Muscle layer of colon (tissue), 2 donors: ENCODE results near the gene ANKFN1.

Source experiments
- H3K27ac ChIP-seq: one replicate; pipeline ENCODE4 v1.7.0; 2013; ENCODE audit warnings: low read depth, mild to moderate bottlenecking, low read length, moderate library complexity
- H3K27me3 ChIP-seq, 2 donors: one replicate each; pipeline ENCODE4 v1.7.0; 2013; ENCODE audit warnings: low read length in 2 of 2, mild to moderate bottlenecking in 2 of 2; ENCODE audit not compliant: insufficient read depth in 2 of 2, control insufficient read depth in 1 of 2
- H3K36me3 ChIP-seq: one replicate; pipeline ENCODE4 v1.7.0; 2013; ENCODE audit warnings: mild to moderate bottlenecking, low read length; ENCODE audit not compliant: insufficient read depth
- H3K4me1 ChIP-seq: one replicate; pipeline ENCODE4 v1.7.0; 2013; ENCODE audit warnings: mild to moderate bottlenecking, low read length; ENCODE audit not compliant: insufficient read depth
- H3K4me3 ChIP-seq, 2 donors: one replicate each; pipeline ENCODE4 v1.7.0; 2013; ENCODE audit warnings: low read length in 2 of 2, low read depth in 1 of 2, mild to moderate bottlenecking in 1 of 2, moderate library complexity in 1 of 2
- H3K9ac ChIP-seq: one replicate; pipeline ENCODE4 v1.7.0; 2013; ENCODE audit warnings: low read length
- H3K9me3 ChIP-seq: one replicate; pipeline ENCODE4 v1.7.0; 2013; ENCODE audit warnings: mild to moderate bottlenecking, low read length
- donor health status: abdominal sarcoma.
- donor health status: Adenocarcinoma of cecum.

Gene ANKFN1

GRCh38 chr17:56125830-56126819, 27.1 kb upstream of the ANKFN1 start:
- no peak overlapping the region for H3K27ac ChIP-seq
- H3K9ac ChIP-seq = no peak overlapping the region
- H3K4me3 ChIP-seq = no peak overlapping the region
- no peaks in the 10 kb centered on the region for H3K27me3 ChIP-seq
- H3K9me3 ChIP-seq = no peaks in the 10 kb centered on the region
- H3K4me1 ChIP-seq = no peaks in the 10 kb centered on the region
- H3K36me3 ChIP-seq = no peaks in the 10 kb centered on the region

DNA sequence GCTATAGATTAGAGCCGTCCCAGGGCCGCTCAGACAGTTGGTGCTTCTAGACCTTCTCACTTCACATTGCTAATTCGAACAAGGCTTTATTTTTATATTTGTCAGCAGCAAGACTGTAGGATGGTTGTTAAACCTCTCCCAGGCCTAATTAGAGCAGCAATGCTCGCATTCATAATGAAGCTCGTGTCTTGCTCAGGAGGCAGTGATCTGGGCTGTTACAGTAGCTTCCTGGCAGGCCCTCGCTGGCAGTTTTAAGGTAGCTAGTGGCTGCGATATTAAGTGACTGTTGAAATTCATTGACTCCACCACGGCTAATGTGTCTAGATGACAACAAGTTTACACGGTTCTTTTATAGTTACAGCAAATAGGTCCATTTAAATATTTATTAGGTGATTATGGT, 23.2 kb upstream of the ANKFN1 start:
- no peaks in the 10 kb centered on the region for H3K27me3 ChIP-seq
- no peak overlapping the region for H3K27ac ChIP-seq
- H3K4me1 ChIP-seq = no peaks in the 10 kb centered on the region
- H3K36me3 ChIP-seq = no peaks in the 10 kb centered on the region
- no peaks in the 10 kb centered on the region for H3K9me3 ChIP-seq
- H3K9ac ChIP-seq = no peak overlapping the region
- H3K4me3 ChIP-seq = no peak overlapping the region

GRCh38 chr17:56130631-56131030, 22.6 kb upstream of the ANKFN1 start:
- Histone ChIP-seq H3K4me3 (no peak overlapping the region), H3K9ac (no peak overlapping the region), H3K36me3 (no peaks in the 10 kb centered on the region), H3K4me1 (no peaks in the 10 kb centered on the region), H3K27me3 (no peaks in the 10 kb centered on the region), H3K9me3 (no peaks in the 10 kb centered on the region), H3K27ac (no peak overlapping the region)

DNA sequence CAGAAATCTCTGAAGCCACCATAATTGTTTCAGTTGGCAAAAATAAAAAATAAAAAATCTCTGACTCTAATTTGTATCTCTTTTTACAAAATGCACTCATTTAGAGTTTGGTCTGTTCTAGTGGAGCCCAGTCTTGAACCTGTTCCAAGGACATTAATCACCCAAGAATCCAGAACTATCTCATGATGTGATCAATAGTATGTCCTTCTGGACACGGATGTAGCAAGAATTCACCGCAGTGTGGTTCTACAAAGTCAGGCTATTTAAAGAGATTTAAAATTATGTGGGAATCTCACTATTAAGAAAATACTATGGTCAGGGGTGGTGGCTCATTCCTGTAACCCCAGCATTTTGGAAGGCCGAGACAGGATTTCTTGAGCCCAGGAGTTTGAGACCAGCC, 21.8 kb upstream of the ANKFN1 start:
- Histone ChIP-seq H3K27me3 (no peaks in the 10 kb centered on the region), H3K9me3 (no peaks in the 10 kb centered on the region), H3K27ac (no peak overlapping the region), H3K9ac (no peak overlapping the region), H3K4me1 (no peaks in the 10 kb centered on the region), H3K4me3 (no peak overlapping the region), H3K36me3 (no peaks in the 10 kb centered on the region)

DNA sequence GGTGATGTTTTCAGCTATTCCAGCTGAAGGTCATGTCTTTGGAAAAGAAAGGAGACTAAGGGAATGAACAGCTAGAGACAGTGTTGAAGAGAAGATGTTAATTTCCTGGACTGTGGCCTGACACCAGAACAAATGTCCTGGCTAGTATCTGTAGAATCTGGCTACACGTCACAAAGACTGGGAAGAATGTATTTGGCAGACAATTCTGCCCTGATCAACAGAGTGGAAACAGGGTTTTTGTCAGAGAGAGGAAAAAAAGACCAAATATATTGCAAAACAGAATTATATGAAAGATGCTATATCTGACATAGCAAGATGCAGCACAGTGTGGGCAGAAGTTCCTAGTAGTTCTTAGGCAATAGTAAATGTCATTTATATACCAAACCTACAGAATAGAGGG, 17.0 kb upstream of the ANKFN1 start:
- Histone ChIP-seq H3K9ac (no peak overlapping the region), H3K36me3 (no peaks in the 10 kb centered on the region), H3K27me3 (no peaks in the 10 kb centered on the region), H3K4me1 (no peaks in the 10 kb centered on the region), H3K4me3 (no peak overlapping the region), H3K27ac (no peak overlapping the region), H3K9me3 (no peaks in the 10 kb centered on the region)

DNA sequence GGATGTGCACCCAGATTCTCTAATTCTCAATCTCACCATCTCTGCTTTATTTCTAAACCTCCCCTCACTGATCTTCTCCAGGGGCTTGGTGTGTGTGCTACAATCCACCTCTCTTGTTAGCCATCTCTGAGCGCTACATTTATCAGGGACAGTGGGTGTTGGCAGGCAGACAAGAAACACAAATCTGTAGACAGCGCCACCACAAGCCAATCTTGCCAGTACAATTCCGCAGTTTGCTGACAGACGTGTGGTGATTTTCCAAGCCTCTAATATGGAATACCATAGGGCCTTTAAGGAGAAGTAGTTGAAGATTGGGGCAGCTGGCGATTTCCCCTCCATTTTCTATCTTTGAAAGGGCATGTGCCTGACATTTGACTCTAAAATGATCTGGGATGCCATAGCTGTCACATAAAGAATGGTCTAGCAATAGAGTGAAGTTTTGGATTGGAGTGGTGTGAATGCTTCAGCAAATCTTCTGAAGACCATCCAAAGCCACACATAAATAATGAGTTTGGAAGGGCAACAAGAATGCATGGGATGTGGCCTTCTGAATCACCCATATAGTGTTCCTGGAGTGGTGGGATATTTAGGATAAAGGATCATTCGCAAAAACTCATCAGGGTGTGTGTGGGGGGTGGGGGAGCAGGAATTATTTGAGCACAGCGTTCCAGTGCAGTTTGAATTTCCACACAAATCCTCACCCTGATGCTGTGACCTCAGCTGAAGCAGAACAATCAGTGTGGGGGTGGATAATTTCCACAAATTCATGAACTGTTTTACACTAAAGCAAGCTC, 12.0 kb upstream of the ANKFN1 start:
- Histone ChIP-seq H3K9ac (no peak overlapping the region), H3K4me3 (no peak overlapping the region), H3K36me3 (no peaks in the 10 kb centered on the region), H3K27me3 (no peaks in the 10 kb centered on the region), H3K9me3 (no peaks in the 10 kb centered on the region), H3K4me1 (no peaks in the 10 kb centered on the region), H3K27ac (no peak overlapping the region)

GRCh38 chr17:56142325-56142724, 10.9 kb upstream of the ANKFN1 start:
- no peaks in the 10 kb centered on the region for H3K9me3 ChIP-seq
- no peaks in the 10 kb centered on the region for H3K36me3 ChIP-seq
- H3K27ac ChIP-seq = no peak overlapping the region
- no peaks in the 10 kb centered on the region for H3K27me3 ChIP-seq
- H3K4me3 ChIP-seq = no peak overlapping the region
- H3K9ac ChIP-seq = no peak overlapping the region
- no peaks in the 10 kb centered on the region for H3K4me1 ChIP-seq

DNA sequence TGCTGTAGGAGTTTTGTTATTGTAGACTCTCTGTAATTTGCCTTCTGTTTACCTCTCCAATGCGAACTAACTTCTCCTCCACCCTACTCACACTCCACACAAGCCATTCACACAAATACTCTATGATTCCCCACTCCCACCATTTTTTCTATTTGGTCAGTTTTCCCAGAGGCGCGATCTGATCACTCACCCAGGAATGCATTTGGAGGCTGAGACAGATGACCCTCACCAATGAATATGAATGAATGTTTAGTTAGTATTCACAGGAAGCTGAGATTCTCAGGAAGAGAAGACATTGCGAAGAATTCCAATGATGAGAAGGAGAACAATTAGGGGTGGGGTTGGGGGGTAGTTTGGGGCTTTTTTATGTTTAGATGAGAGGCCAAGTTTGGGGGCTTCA, 10.5 kb upstream of the ANKFN1 start:
- no peak overlapping the region for H3K27ac ChIP-seq
- H3K4me3 ChIP-seq = no peak overlapping the region
- no peak overlapping the region for H3K9ac ChIP-seq
- H3K36me3 ChIP-seq = no peaks in the 10 kb centered on the region
- H3K4me1 ChIP-seq = no peaks in the 10 kb centered on the region
- no peaks in the 10 kb centered on the region for H3K9me3 ChIP-seq
- H3K27me3 ChIP-seq = no peaks in the 10 kb centered on the region

DNA sequence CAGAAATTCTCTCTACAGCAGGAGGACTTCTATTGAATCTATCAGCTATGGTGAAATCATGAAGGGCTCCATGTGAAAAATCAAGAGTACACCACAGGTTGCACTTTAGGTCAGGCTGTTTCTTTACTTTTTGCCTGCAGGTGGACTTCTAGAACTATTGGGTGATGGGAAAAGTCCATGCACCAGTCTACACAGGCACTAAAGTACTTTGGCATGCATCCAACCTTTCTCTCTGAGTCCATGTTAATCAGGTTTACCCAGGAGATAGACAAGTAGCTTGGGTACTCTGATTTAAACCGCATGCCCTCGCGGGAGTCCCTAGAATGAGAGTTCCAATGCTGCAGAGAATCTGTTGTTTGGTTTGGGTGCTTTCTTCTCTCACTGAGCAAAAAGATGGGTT, 9.1 kb upstream of the ANKFN1 start:
- H3K27ac ChIP-seq = no peak overlapping the region
- H3K4me1 ChIP-seq = no peaks in the 10 kb centered on the region
- H3K4me3 ChIP-seq = no peak overlapping the region
- no peaks in the 10 kb centered on the region for H3K9me3 ChIP-seq
- no peaks in the 10 kb centered on the region for H3K27me3 ChIP-seq
- no peak overlapping the region for H3K9ac ChIP-seq
- H3K36me3 ChIP-seq = no peaks in the 10 kb centered on the region

DNA sequence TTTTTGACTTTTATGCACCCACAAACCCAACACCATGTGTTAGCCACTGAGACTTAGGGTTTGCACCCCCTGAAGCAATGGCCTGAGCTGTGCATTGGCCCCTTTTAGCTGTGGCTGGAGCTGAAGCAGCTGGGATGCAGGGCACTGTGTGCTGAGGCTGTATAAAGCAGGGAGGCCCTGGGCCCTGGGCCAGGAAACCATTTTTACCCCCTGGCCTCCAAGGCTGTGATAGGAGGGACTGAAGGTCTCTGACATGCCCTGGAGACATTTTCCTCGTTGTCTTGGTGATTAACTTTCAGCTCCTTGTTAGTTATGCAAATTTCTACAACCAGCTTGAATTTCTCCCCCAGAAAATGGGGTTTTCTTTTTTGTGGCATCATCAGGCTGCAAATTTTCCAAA, 6.7 kb upstream of the ANKFN1 start:
- H3K4me1 ChIP-seq = no peaks in the 10 kb centered on the region
- no peaks in the 10 kb centered on the region for H3K27me3 ChIP-seq
- H3K36me3 ChIP-seq = no peaks in the 10 kb centered on the region
- no peaks in the 10 kb centered on the region for H3K9me3 ChIP-seq
- H3K4me3 ChIP-seq = no peak overlapping the region
- no peak overlapping the region for H3K27ac ChIP-seq
- H3K9ac ChIP-seq = no peak overlapping the region

DNA sequence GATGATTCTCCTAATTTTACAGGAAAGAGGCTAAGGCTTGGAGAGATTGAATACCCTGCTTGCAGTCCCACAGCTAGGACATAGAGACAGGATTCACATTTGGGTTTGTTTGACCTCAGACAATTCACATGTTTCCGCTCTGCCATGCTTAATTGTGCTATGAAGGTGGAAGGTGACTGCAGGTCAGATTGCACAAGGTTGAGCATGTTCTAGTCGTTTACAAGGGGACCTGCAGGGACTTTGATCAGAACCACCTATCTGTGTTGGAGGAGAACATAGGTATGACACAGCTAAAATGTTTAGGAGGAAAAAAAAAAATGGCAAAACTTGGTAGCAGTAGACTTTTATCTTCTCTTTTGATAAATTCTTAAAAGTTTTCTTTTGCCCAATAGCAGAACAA, 4.9 kb upstream of the ANKFN1 start:
- Histone ChIP-seq H3K4me3 (no peak overlapping the region), H3K36me3 (no peaks in the 10 kb centered on the region), H3K4me1 (no peaks in the 10 kb centered on the region), H3K9ac (no peak overlapping the region), H3K9me3 (no peaks in the 10 kb centered on the region), H3K27me3 (no peaks in the 10 kb centered on the region), H3K27ac (no peak overlapping the region)
